ENCODE measurements around the gene BPIFB1. TPM values are rescaled to one million over a fixed set of nuclear protein-coding genes. Genes with fewer than 3 reads are reported as not detected.

The BPIFB1 gene
- total and polyA plus RNA-seq, 2 of the 13 experiments (the other 11 are each of a cell fraction or from before 2014, with no cell fraction given), result 0.82 to 4.4 TPM

- no peak for TF ChIP-seq HOXA5 (CRISPR knock-in tag; IDR thresholded peaks at IDR 0.05)
- TF ChIP-seq KLF11 (CRISPR knock-in tag; IDR thresholded peaks at IDR 0.05), result no peak
- TF ChIP-seq MIXL1 (CRISPR knock-in tag; IDR thresholded peaks at IDR 0.05), result no peak
- TF ChIP-seq HNF1B (CRISPR knock-in tag; IDR thresholded peaks at IDR 0.05), result no peak
Observed at GRCh38 chr20:33275215-33275614, 7.8 kb upstream of the BPIFB1 start (continued).

GRCh38 chr20:33275871-33276270, 7.1 kb upstream of the BPIFB1 start:
- WGBS (ENCODE audit: low lambda C conversion rate), result 29% methylated on average over 3 of the region's 3 CpGs
- POLR2A ChIA-PET, result no interaction called here
- H3K27me3 ChIP-seq (ENCODE audit: control insufficient read depth in 1 of 2, insufficient read depth in 2 of 2, low read length in 2 of 2), result peaks cover 0 to 2% of the 10 kb centered on the region in 2 experiments; a peak in 1 of 5 replicates
- TF ChIP-seq JUNB (CRISPR knock-in tag; IDR thresholded peaks at IDR 0.05; ENCODE audit: borderline replicate concordance), result no peak
- no peak for TF ChIP-seq HDAC6 (IDR thresholded peaks at IDR 0.05; ENCODE audit: low read depth, low read length)
- TF ChIP-seq ZNF598 (CRISPR knock-in tag; IDR thresholded peaks at IDR 0.05; ENCODE audit: borderline replicate concordance), result 0 out of 2 replicates have a peak, but pooled peaks have one; percentile 36
- no peak for TF ChIP-seq ZBED4 (CRISPR knock-in tag; IDR thresholded peaks at IDR 0.05; ENCODE audit: borderline replicate concordance)
- no peak for TF ChIP-seq ZNF747 (CRISPR knock-in tag; IDR thresholded peaks at IDR 0.05; ENCODE audit: borderline replicate concordance)
- no peak for TF ChIP-seq REXO4 (CRISPR knock-in tag; IDR thresholded peaks at IDR 0.05; ENCODE audit: borderline replicate concordance)
- TF ChIP-seq ZNF576 (CRISPR knock-in tag; IDR thresholded peaks at IDR 0.05), result no peak
- no peak for TF ChIP-seq SIX1 (CRISPR knock-in tag; IDR thresholded peaks at IDR 0.05; ENCODE audit: borderline replicate concordance)
- peak; percentile 53; the same call in 1 of the 2 replicates for TF ChIP-seq ZNF709 (CRISPR knock-in tag; IDR thresholded peaks at IDR 0.05)
- no peak for TF ChIP-seq THRA (CRISPR knock-in tag; IDR thresholded peaks at IDR 0.05; ENCODE audit: borderline replicate concordance)

More at GRCh38 chr20:33275871-33276270, 7.1 kb upstream of the BPIFB1 start:
- no peaks in the 10 kb centered on the region for H4K20me1 ChIP-seq (ENCODE audit: insufficient read depth, low read length)
- no peak for DNase-seq (ENCODE audit: low spot score)
- no peak overlapping the region for H2AFZ ChIP-seq (ENCODE audit: low read length)
- intact Hi-C loops (cut with micrococcal nuclease; ENCODE audit: unreplicated experiment), result no loop called here
- H3K27ac ChIP-seq (ENCODE audit: extremely low read length, insufficient read depth, low read length), result no peak overlapping the region
- CTCF ChIA-PET (ENCODE audit: low intra/inter-chr PET ratio, low total read pairs), result no interaction called here
- no TSS peak for BruUV-seq (replicated peaks)
- no peaks in the 10 kb centered on the region for H3K36me3 ChIP-seq (replicated peaks in 1 of 2; ENCODE audit: control insufficient read depth in 1 of 2, insufficient read depth in 2 of 2, low read length in 2 of 2)
- ATAC-seq, result no peak
- H3K79me2 ChIP-seq (ENCODE audit: insufficient read depth, low read length), result no peaks in the 10 kb centered on the region
- H3K4me2 ChIP-seq (ENCODE audit: low read depth, low read length), result peak overlapping the region; percentile 29
- in situ Hi-C loops (cut with HindIII; ENCODE audit: extremely low pct_ligation_motif_present, low pct_unique_long_range_greater_than_20kb), result no loop called here
- peak overlapping the region; percentile 4; the same call in 1 of the 2 replicates for H3K9ac ChIP-seq (ENCODE audit: insufficient read depth, low read depth, low read length)
- no peak for FAIRE-seq
- no peaks in the 10 kb centered on the region for H3K9me3 ChIP-seq (ENCODE audit: low read length)
- no peak overlapping the region; a peak in 1 of 6 replicates for H3K4me3 ChIP-seq (replicated peaks in 1 of 3; ENCODE audit: insufficient read depth in 1 of 3, low read depth in 2 of 3, low read length in 3 of 3)
- peaks cover 89% of the 10 kb centered on the region for H3K4me1 ChIP-seq (ENCODE audit: insufficient read depth, low read length)

Measured in HepG2 (cell line).